Measurements from ENCODE around the gene TPRA1.

Gene TPRA1

DNA sequence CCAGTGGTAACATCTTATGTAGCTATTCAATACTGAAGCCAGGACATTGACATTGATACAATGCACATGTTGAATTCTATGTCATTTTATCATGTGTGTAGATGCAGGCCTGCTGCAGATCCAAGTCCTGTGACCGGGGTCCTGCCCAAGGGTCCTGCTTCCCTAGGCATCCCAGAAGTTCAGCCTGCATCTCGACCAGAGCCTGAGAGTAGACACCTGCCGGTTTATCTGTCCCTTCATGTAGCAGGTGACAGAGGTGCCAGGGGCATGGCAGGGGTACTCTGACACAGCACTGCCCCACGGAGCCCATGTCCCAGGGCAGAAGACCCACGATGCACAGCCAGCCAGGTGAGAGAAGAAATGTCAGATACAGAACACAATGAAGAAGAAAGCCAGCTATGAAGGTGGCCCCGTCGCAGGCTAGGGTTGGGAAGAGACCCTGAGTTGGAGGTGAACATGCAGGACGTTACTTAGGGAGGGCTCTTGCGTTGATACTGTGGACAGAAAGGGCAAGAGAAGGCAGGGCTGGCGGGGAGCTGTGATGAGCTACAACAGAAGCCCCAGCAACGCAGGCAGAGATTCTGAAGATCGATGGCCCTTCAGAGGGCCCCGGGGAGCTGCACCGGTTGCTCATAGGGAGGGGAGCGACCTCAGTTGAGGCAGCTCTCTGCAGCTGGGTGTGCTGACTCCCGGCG, 51.0 kb downstream of the TPRA1 start:
- Histone ChIP-seq H3K27me3 (peaks cover 0 to 4% of the 10 kb centered on the region in 2 donors), H3K27ac (no peak overlapping the region), H3K4me3 (no peak overlapping the region), H3K36me3 (no peaks in the 10 kb centered on the region), H3K4me1 (peaks cover 0 to 10% (median 6%) of the 10 kb centered on the region in 4 donors), H3K9me3 (no peaks in the 10 kb centered on the region)
- TF ChIP-seq, protein P1, sequence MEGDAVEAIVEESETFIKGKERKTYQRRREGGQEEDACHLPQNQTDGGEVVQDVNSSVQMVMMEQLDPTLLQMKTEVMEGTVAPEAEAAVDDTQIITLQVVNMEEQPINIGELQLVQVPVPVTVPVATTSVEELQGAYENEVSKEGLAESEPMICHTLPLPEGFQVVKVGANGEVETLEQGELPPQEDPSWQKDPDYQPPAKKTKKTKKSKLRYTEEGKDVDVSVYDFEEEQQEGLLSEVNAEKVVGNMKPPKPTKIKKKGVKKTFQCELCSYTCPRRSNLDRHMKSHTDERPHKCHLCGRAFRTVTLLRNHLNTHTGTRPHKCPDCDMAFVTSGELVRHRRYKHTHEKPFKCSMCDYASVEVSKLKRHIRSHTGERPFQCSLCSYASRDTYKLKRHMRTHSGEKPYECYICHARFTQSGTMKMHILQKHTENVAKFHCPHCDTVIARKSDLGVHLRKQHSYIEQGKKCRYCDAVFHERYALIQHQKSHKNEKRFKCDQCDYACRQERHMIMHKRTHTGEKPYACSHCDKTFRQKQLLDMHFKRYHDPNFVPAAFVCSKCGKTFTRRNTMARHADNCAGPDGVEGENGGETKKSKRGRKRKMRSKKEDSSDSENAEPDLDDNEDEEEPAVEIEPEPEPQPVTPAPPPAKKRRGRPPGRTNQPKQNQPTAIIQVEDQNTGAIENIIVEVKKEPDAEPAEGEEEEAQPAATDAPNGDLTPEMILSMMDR (IDR thresholded peaks at IDR 0.05) = no peak
- intact Hi-C loops (cut with DNase I; ENCODE audit: low total_unique reads) = loop anchor here (10.0 kb wide), 2 partner anchors 785 to 1015 kb away; partner anchors contain the start of gene CHST13
- peak in 1 of 2 donors; percentile 41 for DNase-seq

DNA sequence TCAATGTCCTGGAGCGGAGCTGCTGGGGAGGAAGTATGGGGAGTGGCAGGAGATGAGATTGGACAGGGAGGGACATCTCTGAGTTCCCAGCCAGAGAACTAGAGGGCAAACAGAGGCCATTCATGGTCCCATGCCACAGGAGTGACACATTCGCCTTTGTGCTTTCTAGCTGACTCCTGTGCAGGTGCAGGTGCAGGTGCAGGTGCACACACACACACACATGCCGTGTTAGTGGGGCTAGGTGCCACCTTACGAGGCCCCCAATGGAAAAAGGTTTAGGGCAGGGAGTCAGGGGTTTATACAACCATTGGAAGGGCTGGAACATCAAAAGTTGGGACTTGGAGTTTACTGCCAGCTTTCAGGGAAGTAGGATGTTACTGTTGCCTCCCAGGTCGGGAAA, 52.0 kb downstream of the TPRA1 start:
- Histone ChIP-seq H3K9me3 (no peaks in the 10 kb centered on the region), H3K27me3 (peaks cover 0 to 4% of the 10 kb centered on the region in 2 donors), H3K4me1 (peaks cover 0 to 10% (median 6%) of the 10 kb centered on the region in 4 donors), H3K4me3 (no peak overlapping the region), H3K27ac (no peak overlapping the region), H3K36me3 (no peaks in the 10 kb centered on the region)
- TF ChIP-seq, protein P1 (IDR thresholded peaks at IDR 0.05) = no peak
- DNase-seq = peak in 1 of 2 donors; percentile 20
- intact Hi-C loops (cut with DNase I; ENCODE audit: low total_unique reads) = no loop called here

DNA sequence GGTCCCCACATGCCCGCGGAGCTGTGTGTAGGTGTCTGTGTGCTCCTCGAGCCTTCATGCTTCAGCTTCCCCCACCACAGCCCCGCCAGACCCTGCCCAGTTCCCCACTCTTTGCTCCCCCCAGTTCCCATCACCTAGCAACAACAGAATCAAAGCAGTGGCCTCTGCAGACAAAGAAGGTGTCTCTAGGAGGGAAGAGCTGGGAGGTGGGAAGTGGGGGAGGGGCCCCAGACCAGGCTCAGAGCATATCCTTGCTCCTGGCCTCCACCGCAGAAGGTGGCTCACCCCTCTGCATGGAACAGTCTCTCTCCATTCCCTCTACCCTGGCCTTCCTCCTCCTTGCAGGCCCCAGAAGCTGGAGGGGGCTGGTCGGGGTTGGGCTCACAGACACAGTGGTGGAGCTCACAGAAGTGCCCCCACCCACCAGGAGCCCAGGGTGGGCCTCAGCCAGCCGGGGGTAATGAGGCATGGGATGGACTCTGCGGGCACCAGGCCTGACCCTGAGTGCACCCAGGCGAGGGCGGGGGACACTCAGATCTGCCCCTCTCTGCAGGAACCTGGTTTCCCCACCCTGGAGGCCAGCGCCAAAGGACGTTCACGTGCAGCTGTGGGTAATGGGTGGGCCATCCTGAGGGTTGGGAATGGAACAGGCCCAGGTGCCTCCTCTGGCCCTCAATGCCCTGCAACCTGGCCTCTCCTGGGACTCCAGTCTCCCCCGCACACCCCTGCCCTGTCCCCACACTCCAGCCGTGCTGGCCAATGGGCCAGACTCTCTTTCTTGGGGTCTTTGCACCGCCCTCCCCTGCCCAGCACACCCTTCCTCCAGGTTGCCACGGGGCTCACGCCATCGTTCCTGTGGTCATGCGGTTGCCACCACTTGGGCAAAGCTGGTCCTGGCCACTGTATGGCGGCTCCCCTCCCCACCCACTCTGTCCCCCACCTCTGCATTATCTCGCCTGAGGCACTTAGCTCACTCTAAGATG, 53.4 kb downstream of the TPRA1 start:
- no peak overlapping the region for H3K27ac ChIP-seq
- intact Hi-C loops (cut with DNase I; ENCODE audit: low total_unique reads) = no loop called here
- peaks cover 0 to 4% of the 10 kb centered on the region in 2 donors for H3K27me3 ChIP-seq
- H3K9me3 ChIP-seq = no peaks in the 10 kb centered on the region
- TF ChIP-seq, protein P1 (IDR thresholded peaks at IDR 0.05) = no peak
- H3K4me1 ChIP-seq = peaks cover 0 to 2% (median under 1%) of the 10 kb centered on the region in 4 donors
- peak in 1 of 2 donors; percentile 58 for DNase-seq
- H3K4me3 ChIP-seq = no peak overlapping the region
- H3K36me3 ChIP-seq = no peaks in the 10 kb centered on the region

DNA sequence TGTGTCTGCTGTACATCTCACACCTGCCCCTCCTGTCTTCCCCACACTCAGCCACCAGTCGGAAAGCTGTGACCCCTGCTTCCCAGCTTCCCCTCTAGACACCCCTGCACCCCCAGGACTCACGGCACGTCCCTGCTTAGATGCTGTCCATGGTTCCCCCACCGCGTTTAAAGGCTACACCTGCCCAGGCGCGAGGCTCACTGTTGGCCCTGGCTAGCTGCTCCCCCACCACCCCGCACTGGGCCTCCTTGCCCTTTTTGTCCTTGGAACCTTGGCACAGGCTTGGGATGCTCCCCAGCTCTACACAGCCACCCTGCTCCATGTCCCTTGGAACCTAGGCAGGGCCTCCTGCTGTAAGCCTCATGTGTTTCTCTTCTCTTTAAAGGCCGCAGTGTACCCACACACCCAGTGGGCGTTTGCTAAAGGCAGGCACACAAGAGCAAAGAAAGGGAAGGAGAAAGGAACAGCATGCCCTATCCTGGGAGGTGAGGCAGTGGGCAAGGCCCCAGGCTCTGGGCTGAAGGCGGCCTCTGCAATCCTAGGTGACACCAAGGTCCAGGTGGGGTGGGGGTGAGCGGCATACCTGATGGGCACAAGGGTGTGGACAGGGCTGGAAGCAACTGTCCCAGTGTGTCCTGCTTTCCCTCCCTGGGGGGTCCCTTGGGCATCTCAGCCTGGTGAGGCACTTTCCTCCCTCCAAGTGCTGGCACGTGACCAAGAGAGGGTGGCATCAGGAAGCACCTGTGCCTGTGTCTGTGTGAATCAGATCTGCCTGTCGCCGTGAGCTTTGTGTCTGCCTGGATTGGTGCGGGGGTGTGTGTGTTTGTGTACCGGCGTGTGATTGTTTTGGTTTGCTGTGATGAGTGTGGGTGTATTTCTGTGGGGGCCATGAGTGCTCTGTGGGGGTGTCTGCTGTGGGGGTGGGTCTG, 54.4 kb downstream of the TPRA1 start:
- H3K36me3 ChIP-seq = no peaks in the 10 kb centered on the region
- H3K27me3 ChIP-seq = peaks cover 0 to 4% of the 10 kb centered on the region in 2 donors
- intact Hi-C loops (cut with DNase I; ENCODE audit: low total_unique reads) = no loop called here
- H3K4me3 ChIP-seq = no peak overlapping the region
- TF ChIP-seq, protein P1 (IDR thresholded peaks at IDR 0.05) = no peak
- no peak overlapping the region for H3K27ac ChIP-seq
- H3K9me3 ChIP-seq = no peaks in the 10 kb centered on the region
- DNase-seq = peak in 1 of 2 donors; percentile 40
- no peaks in the 10 kb centered on the region for H3K4me1 ChIP-seq

All from tibial artery (tissue), 4 donors.